HG03103 (cell line): ENCODE results near the gene MYH10.

ENCODE experiments used
- ATAC-seq: cut with Tn5 transposase; IDR thresholded peaks from one replicate; pipeline ENCODE4 v1.9.1; 2021; ENCODE audit warnings: low read depth; ENCODE audit not compliant: unreplicated experiment

Gene MYH10

DNA sequence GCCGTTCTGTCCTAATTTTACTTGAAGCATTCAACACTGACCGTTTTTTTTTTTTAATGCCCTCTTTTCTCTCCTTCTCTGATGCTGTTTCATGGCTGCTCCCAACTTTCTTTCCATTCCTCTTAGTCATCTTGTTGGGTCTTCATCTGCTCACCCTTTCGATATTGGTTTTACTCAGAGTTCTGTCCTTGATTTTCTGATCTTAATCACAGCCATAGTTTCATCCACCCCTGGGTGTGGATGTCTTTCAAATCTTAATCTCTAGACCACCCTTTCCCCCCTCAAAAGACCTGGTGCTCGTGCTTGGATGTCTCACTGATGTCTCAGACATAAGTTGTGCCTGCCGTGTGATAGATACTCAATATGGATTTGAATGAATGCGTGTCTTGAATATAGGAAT lies 172.4 kb downstream of the MYH10 start:
- ATAC-seq, result no peak

DNA sequence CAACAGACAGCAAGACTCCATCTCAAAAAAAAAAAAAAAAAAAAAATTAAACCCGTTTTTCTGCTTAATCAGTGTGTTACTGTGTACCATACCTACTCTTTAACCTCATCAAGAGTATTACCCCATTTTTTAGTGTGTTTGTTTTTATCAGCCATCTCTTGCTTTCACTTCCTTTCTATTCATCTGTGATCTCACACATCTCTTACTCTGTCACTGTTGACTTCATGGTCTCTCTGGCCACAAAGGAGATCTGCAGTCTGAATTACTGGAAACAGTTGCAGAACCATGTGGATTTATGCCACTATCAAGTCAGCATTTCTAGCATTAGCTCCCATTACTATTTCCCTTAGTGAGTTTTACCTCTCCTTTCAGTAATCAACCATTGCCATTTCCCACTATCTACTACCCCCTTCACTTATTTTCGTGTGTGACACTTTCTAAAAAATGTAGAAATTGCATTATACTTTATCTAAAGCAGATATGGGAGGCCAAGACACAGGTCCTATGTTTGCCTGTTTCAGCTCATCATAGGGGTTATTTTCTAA lies 174.8 kb downstream of the MYH10 start:
- ATAC-seq, result no peak

DNA sequence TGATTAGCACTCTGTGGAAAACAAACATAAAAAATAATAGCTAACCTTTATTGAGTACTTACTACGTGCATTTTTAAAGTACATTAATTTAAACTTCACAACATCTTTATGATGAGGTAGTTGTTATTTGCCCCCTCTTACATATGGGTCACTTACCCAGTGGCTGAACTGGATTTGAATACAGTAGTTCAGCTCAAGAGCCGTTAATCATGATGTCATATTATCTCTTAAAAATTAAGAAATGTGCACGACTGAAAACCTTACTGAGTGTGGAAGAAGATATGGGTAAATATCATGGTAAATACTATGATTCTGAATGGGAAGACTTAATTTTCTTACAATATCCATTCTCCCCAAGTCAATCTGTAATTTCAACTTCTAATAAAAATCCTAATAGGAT lies 177.2 kb downstream of the MYH10 start:
- no peak for ATAC-seq

DNA sequence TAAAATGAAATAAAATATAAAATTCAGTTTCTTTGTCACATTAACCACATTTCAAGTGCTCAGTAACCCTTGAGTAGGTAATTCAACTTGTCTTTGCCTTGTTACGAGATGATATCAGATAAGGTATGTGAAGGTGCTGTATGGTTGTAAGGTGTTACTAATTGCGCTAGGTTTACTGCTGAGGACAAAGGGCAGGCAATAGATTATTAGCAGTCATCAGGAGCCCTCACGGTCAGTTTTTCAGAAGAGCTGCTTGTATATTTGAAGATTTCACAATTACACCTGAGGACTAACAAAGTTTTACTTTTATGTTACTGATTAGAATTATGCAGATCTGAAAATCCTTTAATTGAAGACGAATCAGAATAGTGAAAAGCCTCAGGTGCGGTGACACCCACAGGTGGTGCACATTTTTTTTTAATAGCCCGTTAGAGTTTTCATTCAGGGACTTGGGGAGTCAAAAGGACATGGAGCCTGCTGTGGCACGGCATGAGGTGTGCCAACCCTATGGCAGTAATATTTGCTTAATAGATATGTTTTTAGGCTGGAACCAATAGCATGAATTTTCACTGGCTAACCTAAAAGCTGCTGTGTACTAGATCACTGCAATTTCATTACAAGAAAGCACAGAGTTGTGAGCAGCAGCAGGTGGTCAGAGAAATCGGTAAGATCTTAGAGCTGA lies 178.5 kb downstream of the MYH10 start:
- no peak for ATAC-seq

DNA sequence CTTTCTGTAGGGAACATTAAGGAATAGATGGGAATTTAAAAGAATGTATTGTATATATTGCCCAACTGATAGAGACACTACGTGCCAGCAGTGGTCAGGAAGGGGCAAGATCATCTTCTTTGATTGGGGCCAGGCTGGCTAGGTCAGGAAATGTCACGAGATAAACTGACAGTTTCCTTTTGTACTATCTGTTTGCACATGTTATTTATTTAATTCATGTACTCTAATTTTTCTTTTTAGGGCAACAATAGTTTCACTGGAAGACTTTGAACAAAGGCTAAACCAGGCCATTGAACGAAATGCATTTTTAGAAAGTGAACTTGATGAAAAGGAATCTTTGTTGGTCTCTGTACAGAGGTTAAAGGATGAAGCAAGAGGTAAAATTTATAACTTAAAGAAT lies 182.2 kb downstream of the MYH10 start:
- ATAC-seq, result no peak

DNA sequence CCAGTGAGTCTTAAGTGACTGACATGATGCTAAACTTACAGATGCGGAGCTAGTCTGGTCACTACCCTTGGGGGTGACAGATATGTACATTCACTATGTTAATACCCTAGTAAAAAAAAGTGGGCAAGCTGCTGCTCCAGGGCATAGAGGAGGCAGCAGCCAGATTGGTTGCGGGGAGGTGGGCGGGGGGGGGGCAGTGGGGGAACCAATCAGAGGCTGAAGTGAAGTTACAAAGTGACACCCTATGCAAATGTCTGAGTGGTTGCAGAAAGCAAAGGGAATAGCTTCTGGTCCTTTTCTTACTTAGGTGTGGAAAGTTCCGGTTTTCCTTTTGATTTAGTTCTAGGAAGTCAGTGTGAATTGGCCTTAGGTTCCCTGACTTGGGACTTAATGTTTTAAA lies 182.7 kb downstream of the MYH10 start:
- no peak for ATAC-seq

DNA sequence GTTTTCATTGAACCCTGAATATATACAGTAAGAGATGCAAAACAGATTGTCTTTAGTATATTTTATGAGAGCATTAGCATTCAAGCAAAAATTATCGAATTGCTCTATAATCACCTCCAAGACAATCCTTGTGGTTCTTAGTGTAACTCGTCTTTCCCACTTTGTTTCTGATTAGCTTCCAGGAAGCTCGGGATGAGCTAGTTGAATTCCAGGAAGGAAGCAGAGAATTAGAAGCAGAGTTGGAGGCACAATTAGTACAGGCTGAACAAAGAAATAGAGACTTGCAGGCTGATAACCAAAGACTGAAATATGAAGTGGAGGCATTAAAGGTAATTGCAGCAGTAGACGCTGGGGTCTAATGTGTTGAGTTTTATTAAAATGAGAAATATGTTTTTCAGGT lies 185.0 kb downstream of the MYH10 start:
- ATAC-seq, result no peak

DNA sequence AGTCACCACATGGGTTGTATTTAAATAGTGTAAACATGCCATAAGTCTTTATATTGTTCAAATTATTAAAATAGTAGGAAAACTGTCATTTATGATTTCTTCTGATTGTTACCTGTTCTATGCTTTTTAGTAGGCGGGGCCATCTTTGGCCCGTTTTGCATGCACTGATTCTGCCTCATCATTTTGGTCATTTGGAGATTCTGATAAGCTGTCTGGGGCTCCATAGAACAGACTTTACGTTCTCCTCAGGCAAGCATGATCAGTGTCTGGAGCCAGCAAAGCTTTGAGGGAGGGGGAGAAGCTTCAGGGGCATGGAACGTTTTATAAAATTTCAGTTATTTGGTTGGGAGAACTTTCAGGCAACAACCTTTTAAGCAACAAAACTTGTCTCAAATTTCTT lies 186.0 kb downstream of the MYH10 start:
- no peak for ATAC-seq

DNA sequence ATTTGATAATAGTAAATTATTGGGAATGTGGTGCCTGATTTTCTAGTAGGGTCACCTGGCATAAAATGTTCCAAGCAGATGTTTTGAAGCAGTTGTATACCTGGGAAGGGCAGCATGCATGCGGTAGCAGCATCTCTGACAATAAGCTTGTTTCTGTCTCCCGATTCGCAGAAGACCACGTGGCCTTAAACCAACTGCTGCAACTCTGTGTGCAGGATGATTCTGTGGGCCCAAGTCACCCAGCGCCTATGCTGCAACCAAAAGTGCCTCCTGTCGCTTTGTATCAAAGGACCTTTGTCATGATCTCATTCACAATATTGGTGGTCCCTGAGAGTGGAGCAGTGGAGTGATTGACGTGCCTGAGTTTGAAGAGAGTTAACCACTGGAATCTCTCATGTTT lies 186.8 kb downstream of the MYH10 start:
- ATAC-seq, result no peak

DNA sequence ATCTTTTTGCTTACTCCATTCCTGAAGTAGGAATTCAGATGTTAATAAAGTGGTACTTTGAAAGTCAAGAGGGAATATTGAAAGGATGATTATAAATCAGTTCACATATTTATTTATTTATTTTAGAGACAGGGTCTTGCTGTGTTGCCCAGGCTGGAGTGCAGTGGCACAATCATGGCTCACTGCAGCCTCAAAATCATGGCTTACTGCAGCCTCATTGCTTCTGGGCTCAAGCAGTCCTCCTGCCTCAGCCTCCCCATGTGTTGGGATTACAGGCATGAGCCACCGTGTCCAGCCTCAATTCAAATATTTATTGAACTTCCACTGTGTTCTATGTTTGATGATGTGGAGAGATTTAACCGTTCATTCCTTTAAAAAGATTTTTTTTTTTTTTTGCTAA lies 188.2 kb downstream of the MYH10 start:
- ATAC-seq, result no peak

DNA sequence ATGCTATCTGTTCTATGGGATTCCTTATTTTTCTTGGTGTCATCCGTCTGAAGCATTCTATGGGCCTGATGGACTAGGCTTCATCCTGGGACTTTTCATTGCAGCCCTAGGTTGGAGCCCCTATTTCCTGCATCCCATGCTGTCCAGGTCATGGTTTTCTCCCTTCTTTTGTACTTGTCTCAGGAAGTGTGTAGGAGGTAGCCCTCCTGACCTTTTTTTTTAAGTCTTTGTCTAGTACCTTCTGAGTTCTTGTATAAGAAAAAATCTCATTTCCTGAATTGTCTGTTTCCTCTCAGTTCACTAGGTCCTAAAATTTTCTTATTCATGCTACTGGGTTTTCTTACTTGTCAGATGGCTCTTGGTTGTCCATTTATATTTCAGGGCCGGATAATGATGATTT lies 188.8 kb downstream of the MYH10 start:
- no peak for ATAC-seq

DNA sequence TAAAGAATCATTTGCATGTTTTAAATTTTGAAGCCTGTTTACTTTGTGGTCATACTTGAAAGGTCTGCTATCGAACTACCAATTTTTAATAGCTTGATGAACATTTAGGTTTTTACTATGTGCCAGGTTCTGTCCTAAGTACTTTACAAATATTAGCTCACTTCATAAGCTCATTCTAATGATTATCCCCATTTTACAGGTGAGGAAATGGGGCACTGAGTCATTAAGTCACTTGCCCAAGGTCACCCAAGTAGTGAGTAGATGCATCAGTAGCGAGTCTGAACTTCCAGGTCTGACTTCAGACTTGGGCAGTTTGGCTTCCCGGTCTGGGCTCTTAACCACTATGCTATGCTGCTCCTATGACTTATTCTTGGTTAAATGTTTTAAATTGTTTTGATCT lies 190.8 kb downstream of the MYH10 start:
- no peak for ATAC-seq

DNA sequence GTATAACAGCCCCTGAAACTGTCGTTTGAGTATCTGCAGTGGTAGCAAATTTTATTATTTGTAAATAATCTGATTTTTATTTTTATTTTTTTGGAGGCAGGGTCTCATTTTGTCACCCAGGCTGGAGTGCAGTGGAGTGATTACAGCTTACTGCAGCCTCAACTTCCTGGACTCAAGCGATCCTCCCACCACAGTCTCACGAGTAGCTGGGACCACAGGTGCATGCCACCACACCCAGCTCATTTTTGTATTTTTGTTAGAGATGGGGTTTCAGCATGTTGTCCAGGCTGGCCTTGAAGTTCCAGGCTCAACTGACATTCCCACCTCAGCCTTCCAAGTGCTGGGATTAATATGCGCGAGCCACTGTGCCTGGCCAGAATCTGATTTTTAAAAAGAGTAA lies 192.1 kb downstream of the MYH10 start:
- no peak for ATAC-seq

DNA sequence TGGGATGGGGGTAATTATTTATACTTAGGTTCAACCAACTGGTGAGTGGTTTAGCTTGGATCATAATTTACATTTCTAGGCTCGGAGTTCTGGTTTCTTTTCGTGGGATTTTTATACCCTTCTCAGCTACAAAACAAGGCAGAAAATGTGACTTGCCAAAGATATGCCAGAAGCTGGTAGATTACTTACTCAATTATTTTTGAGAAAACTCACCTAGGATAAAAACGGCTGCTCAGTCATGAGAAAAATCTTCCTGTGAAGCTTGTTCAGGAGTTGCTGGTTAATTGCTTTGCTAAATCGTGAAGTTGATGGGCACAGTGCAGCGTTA lies 193.7 kb downstream of the MYH10 start:
- ATAC-seq, result no peak

DNA sequence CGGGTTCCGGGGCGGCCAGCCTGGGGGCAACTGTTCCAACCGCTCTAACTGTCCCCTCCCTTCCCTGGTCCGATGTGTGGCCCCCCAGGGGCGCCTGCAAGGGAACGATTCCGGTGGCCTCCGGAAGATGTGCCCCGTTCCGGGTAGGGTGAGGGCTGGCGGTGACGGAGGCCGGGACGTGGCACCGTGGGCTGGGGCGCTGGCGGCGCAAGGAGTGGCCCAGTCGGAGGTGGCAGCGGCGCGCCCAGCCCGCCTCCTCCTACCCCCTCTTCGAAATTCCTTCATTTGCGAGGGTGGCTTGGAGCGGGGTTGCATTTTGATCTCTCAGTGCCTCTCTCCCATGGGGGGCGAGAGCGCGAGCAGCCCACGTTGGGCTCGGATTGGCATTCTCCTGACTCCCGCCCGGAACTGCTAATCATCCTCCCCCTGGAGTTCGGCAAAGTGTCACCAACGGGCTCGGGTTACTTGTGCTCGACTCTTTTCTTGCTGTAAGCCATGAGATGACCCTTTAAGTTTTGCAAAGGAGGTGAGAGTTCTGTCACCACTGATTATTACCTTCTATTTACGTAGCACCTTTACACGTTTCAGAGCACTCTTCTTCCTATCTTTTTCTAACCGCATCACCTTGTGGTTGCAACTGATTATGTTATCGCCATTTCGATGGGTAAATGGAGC lies 194.2 kb downstream of the MYH10 start:
- peak; percentile 25 for ATAC-seq

DNA sequence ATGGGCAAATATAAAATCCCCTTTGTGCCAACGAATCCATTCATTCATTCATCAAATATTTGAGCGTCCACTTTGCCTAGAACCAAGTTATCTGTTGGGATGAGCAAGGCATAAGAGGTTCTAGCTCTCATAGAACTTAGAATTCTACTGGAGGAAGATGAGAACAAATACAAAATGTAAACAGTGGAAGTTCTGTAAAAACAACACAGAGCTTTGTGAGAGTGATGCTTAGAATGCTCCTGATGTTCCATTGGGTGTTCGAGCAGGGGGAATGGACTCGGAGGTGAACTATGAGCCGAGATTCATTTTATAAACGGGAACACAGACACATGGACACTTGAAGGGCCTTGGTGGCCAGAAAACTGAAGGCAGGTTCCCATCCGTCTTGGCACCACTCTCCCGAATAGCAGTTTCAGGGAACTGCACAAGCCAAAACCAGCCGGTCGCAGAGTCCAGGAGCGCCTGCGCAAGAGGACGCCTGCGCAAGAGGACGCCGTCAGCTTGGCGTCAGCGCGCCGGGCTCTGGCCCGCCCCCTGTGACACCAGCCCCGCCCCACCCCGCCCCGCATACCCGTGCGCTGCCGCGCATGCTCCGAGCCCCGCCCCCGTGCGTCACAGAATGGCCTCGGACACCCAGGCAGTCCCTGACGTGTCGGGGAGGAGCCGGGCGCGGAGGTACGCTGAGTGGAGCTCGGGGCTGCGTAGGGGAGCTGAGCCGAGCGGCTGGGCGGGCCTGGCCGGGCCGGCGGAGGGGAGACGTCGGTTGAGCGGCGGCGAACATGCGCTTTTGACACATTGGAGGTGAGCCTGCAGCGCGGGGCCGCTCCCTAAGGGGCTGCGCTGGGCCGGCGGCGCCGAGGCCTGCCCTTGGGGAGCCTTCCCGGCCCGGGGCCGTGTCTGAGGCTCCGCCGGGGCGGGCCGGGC lies 195.0 kb downstream of the MYH10 start, which contains the start of gene NDEL1:
Gene NDEL1 (plus strand): TSS at position 640 of the 924 bp plus-strand sequence. CDS start 8,388 bp downstream, outside the sequence.
- ATAC-seq, result peak; percentile 95

DNA sequence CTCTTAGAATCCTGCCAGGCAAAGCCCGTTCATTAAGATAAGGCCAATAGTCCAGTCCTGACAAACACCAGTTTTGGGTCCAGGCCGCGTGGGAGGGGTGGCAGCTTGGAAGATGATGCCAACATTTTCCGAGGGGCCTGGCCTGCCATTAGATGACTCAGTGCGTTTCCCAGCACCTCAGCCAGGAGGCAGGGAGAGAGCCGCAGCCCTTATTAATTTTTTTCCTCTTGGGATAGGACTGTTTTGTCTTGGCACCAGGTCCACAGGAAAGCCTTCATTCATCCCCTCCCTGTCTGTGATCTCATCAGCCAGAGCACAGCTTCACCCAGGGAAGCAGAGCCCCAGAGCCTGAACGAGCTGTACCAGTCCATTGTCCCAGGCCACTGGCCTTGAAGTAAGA lies 199.6 kb downstream of the MYH10 start:
- ATAC-seq, result no peak

DNA sequence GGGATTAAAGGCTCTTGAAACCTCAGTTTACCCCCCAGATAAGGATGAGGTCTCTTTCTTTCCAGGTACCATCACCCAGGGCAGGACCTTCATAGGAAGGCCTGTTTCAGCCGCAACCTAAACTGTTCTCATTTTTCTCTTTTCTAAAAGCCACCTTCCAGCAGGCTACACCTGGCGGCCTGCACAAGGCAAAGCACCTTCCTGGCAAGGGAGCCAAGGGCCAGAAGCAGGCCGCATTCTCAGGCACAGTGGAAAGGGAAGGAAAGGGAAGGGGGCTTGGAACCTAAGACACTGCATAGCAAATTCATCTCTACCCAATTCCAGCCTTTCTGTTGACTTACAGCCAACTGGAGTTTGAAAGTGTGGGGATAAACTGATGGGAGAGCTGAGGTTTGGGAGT lies 203.7 kb downstream of the MYH10 start:
- no peak for ATAC-seq

DNA sequence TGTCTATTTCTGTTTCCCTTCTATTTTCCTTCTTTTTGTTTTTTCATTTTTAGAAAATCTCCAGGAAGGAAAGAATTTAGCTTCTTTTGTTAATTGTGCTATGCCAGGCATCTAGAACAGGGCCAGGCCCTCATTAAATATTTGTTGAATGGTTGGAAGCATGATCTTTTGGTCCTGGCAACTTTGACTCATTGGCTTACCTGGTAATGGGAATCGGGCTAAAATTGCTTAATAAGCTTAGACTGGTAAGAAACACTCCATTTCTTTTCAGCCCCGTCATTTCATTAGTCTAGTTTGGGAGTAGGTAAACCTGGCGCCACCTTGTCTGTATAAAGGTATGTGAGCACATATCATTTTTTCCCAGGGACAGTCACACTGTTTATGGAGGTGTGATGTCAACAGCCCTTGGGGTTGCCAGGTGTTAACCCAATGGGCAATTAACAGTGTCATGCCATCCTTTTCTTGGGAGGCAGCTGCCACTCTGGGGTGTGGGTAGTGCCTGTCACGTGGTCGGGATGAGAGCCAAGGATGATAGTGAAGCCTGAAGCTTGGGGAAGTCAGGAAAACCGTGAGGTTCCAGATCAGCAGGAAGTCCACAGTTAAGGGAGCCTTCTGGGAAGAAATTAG lies 204.3 kb downstream of the MYH10 start:
- no peak for ATAC-seq
